Psoas muscle (tissue), 8 donors: Measurements from ENCODE around the gene ZNF98. TPM values are rescaled to one million over a fixed set of nuclear protein-coding genes. Genes with fewer than 3 reads are reported as not detected.

Experiments used
- ATAC-seq, 4 donors: fragments of 200-7000 bp; cut with Tn5 transposase; one replicate each; pipeline ENCODE4 v1.9.1; 2020; ENCODE audit warnings: moderate library complexity in 3 of 4, mild to moderate bottlenecking in 2 of 4
- DNase-seq, 2 donors: peaks; one replicate each; pipeline ENCODE4 v3.0.0-alpha.2; 2020
- H3K27ac ChIP-seq: fragments of 200-600 bp; one replicate; pipeline ENCODE4 v1.8.0; 2022
- H3K27me3 ChIP-seq, 3 donors: fragments of 200-600 bp in 1 of 3; one replicate each; pipeline versions ENCODE4 v1.6.1 to v1.8.0; 2013 to 2022; ENCODE audit warnings: low read length in 2 of 3, mild to moderate bottlenecking in 2 of 3, moderate library complexity in 1 of 3; ENCODE audit not compliant: insufficient read depth in 3 of 3
- H3K36me3 ChIP-seq, 2 donors: fragments of 200-600 bp in 1 of 2; one replicate each; pipeline versions ENCODE4 v1.6.1 to v1.8.0; 2013 to 2022; ENCODE audit warnings: low read depth in 1 of 2, mild to moderate bottlenecking in 1 of 2, moderate library complexity in 1 of 2; ENCODE audit not compliant: insufficient read depth in 1 of 2
- H3K4me1 ChIP-seq: fragments of 200-600 bp; one replicate; pipeline ENCODE4 v1.8.0; 2022
- H3K4me3 ChIP-seq: fragments of 200-600 bp; one replicate; pipeline ENCODE4 v1.8.0; 2022; ENCODE audit warnings: mild to moderate bottlenecking
- H3K9me3 ChIP-seq: fragments of 200-600 bp; one replicate; pipeline ENCODE4 v1.8.0; 2022
- WGBS, 3 donors: extraction: QIAGEN DNeasy Blood & Tissue Kit; methylation state at CpG; one replicate each; pipeline versions ENCODE4 v1.1.6 to v1.1.7; 2013; 5-methylcytosine and 5-hydroxymethylcytosine counted together
- intact Hi-C, 2 donors: fragments of 100-400 bp; cut with DNase I; formaldehyde crosslinking; loops; one replicate each; pipeline versions ENCODE4 v1.11.0 to v1.14.2; 2022
- long read RNA-seq, 2 donors: library from polyadenylated mRNA; unstranded; transcript quantifications; one replicate each; pipeline ENCODE4 v2.0.0, GENCODE V29; 2021
- polyA plus RNA-seq, 3 donors: library from polyadenylated mRNA; stranded (reverse); fragments of 200-250 nt; gene quantifications; one replicate each; pipeline ENCODE4 v1.2.3, GENCODE V29; 2013
- total RNA-seq, 4 donors: library from RNA; stranded (reverse); fragmentation: NEBNext Ultra II Directional in 2 of 4; extraction: Animal tissue kit (Norgen Biotek cat#: 25700) in 2 of 4; gene quantifications; one replicate each; pipeline versions ENCODE4 v1.2.1 to v1.2.4, GENCODE V29; 2021 to 2023
- TF ChIP-seq, protein P1 (sequence below): fragments of 200-600 bp; IDR thresholded peaks from one replicate; pipeline ENCODE4 v1.8.0; 2022; ENCODE audit warnings: antibody characterized with exemption
- donor health status: healthy with polysubstance abuse.
- donor health status: DM: no; HTN: no; CAD: no; lungs with moderate emphysema.
- donor health status: Bipolar disorder and iron deficiency.
- donor health status: healthy.
- donor health status: DM: yes; HTN: yes; CAD: no.
- donor health status: DM: no; HTN: no; CAD: no.
- donor health status: DM: no; HTN: no; CAD: no.
- donor health status: DM: yes; HTN: yes; CAD: no.

Gene ZNF98
- total RNA-seq (under 1 TPM in 1 of 4 donors, not detected in 3; 0.36 TPM), polyA plus RNA-seq (under 1 TPM in 2 of 3 donors, not detected in 1; 0.03 to 0.04 TPM)
- long read RNA-seq, donor 1: 0 reads
- long read RNA-seq, donor 2, partial matches to known transcripts: 0 of 25 reads
- long read RNA-seq, donor 2, other reads (novel, unspliced or antisense): 25 of 25 reads

DNA sequence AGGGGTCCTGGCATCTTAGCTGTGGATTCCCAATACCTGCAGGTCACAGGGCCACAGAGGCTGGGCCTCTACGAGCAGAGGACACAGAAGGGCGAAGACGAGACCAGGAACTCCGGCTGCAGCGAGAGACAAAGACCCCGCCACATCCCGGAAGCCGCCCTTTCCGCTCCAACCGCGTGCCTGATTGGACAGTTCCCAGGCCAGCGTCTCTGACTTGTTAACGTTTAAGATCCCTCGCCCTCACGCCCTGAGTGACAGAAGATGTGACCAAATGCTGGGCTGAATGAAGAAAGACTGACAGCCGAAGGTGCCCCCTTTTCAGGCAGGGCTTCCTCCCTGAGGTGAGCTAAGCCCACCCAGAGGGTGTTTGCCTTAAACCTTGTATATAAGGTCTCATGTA lies at the start of gene ZNF98:
TSS of gene ZNF98 (minus strand) at position 136 of the 400 bp plus-strand sequence. CDS start at position 14, 122 bp downstream.
- peak; percentile 57 to 62 for DNase-seq
- Histone ChIP-seq H3K4me1 (no peaks in the 10 kb centered on the region), H3K27ac (no peak within 1 kb of the TSS), H3K9me3 (no peaks in the 10 kb centered on the region), H3K27me3 (peaks cover 0 to 4% (median 0%) of the 10 kb centered on the region in 3 donors), H3K4me3 (no peak within 1 kb of the TSS), H3K36me3 (no peaks in the 10 kb centered on the region)
- intact Hi-C loops: no loop called here
- ATAC-seq: no peak
- TF ChIP-seq, protein P1, sequence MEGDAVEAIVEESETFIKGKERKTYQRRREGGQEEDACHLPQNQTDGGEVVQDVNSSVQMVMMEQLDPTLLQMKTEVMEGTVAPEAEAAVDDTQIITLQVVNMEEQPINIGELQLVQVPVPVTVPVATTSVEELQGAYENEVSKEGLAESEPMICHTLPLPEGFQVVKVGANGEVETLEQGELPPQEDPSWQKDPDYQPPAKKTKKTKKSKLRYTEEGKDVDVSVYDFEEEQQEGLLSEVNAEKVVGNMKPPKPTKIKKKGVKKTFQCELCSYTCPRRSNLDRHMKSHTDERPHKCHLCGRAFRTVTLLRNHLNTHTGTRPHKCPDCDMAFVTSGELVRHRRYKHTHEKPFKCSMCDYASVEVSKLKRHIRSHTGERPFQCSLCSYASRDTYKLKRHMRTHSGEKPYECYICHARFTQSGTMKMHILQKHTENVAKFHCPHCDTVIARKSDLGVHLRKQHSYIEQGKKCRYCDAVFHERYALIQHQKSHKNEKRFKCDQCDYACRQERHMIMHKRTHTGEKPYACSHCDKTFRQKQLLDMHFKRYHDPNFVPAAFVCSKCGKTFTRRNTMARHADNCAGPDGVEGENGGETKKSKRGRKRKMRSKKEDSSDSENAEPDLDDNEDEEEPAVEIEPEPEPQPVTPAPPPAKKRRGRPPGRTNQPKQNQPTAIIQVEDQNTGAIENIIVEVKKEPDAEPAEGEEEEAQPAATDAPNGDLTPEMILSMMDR: no peak
- WGBS, 3 donors: 1 to 6% (median 5%) methylated on average over 16 of the region's 16 CpGs

DNA sequence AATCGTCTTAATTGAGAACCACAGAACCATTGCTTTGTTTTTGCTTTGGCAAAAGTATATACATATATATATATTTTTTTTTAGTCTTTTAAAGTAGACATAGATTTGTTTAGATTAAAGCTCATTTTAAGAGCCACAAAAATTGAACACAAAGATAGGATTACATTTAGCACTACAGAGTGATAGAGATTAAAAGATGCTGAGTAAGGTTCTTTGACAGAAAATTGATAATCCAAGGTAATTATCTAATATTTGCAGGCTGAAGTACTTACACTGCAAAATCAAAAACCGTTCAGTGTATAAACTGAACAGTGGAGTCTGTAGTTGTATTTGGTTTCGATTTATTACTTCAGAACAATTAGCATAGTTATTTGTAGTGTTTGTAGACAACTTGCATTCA lies 24.5 kb upstream of the ZNF98 start:
- intact Hi-C loops: no loop called here
- ATAC-seq (no peak), DNase-seq (no peak)
- Histone ChIP-seq H3K4me1 (no peaks in the 10 kb centered on the region), H3K4me3 (no peak overlapping the region), H3K27me3 (no peaks in the 10 kb centered on the region), H3K36me3 (no peaks in the 10 kb centered on the region), H3K9me3 (peaks cover 9% of the 10 kb centered on the region), H3K27ac (no peak overlapping the region)
- 60 to 64% (median 64%) methylated on average over 3 of the region's 3 CpGs for WGBS, 3 donors
- TF ChIP-seq, protein P1: no peak

DNA sequence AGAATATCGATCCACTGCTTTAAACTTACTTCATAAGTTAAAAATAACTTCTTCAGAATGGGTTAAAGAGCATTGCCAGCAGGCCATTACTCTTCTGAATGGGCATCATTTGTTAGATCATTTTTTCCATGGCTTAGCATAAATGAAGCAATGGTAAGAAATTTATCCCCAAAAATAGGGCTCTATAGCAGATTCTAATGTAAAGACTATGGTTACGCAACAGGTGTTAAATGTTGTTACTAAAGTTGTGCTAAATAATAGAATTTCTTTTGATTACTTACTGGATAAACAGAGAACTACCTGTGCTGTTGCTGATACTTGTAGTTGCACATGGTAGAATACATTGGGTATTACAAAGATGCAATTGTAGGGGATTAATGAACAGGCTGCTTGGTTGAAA lies 15.9 kb upstream of the ZNF98 start:
- DNase-seq (no peak), ATAC-seq (no peak)
- H3K4me3 ChIP-seq: no peak overlapping the region
- H3K27ac ChIP-seq: no peak overlapping the region
- no peaks in the 10 kb centered on the region for H3K36me3 ChIP-seq
- H3K9me3 ChIP-seq: peaks cover 2% of the 10 kb centered on the region
- H3K27me3 ChIP-seq: no peaks in the 10 kb centered on the region
- TF ChIP-seq, protein P1: no peak
- intact Hi-C loops: no loop called here
- 70 to 94% (median 91%) methylated on average over 2 of the region's 2 CpGs for WGBS, 3 donors
- no peaks in the 10 kb centered on the region for H3K4me1 ChIP-seq

DNA sequence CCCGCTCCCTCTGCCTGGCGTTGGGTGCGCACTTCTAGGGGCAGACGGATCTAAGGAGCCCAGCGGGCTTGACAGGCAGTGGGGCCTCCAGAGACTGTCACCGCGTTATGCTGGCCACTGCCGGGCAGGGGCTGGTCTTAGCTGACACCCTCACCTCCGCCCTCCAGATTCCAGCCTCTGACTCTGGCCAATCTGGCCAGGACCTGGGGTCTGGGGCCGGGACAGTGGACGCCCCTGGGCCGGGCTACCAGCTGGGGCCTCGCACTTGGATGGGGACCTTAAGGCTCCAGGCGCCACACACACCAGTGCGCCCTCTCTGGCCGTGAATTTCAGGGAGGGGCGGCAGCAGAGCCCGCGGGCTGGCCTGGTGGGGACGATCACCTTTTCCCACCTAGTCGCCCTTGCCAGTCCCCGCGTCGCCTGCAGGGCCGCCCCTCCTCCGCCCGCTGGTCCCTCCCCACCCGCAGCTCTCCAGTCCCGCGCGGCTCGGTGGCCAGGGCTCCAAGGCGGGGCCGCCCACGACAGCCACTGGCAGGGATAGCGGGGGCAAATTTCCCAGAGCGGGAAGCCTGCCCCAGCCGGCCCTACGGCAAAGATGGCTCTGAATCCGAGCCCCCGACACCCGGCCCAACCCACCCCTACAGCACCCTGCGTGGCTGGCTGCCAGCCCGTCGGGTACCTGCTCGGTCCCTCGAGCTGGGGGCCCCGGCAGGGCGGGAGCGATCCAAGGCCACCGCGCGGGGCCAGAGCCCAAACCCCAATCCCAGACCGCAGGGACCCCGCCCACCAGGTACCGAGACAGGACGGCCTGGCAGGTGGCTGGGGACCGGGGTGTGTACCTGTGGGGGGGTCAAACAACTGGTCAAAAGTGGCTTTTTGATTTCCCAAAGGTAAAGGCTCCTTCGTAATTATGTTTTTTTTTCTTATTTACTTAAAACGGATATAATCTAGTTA lies 6.1 kb upstream of the ZNF98 start:
- no peaks in the 10 kb centered on the region for H3K4me1 ChIP-seq
- no peak for DNase-seq
- intact Hi-C loops: no loop called here
- peaks cover 0 to 15% (median 4%) of the 10 kb centered on the region in 3 donors for H3K27me3 ChIP-seq
- H3K27ac ChIP-seq: no peak overlapping the region
- no peak overlapping the region for H3K4me3 ChIP-seq
- H3K9me3 ChIP-seq: no peaks in the 10 kb centered on the region
- H3K36me3 ChIP-seq: no peaks in the 10 kb centered on the region
- WGBS, 3 donors: 4 to 5% (median 5%) methylated on average over 49 to 60 of the region's 60 CpGs
- ATAC-seq: no peak
- TF ChIP-seq, protein P1: no peak
